ENCODE data around the gene SMURF2. TPM values are rescaled to one million over a fixed set of nuclear protein-coding genes. Genes with fewer than 3 reads are reported as not detected.

The SMURF2 gene
- total and polyA plus RNA-seq, 2 of the 4 experiments (the other 2 are of a cell fraction), result 131 to 774 TPM

DNA sequence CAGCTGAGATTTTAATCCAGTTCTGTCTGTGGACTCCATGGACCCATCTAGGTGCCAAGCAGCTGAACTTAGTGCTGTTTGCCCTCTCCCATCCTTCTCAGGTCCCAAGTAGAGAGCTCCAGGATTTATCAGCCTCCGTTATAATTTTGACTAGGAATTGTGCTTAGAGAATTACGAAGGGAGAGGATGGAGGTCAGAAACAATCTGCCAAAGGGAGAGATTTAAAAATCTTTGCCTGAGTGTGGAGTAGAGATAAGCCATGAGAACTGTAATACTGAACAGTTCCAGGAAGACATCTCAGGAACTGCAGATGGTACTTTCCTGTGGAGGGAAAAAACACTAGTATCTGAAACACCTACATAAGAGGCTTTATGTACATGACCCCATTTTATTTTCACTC is 128.3 kb downstream of the SMURF2 start:
- H3K79me1 ChIP-seq (ENCODE audit: low read depth in 1 of 2, low read length in 2 of 2), result peaks cover 3 to 55% of the 10 kb centered on the region in 2 experiments; a peak in 3 of 4 replicates
- no peak overlapping the region for H2BK15ac ChIP-seq (ENCODE audit: low read depth, low read length)
- ChIA-PET POLR2A (ENCODE audit: unreplicated experiment) (no interaction called here), CTCF (no interaction called here)
- peaks cover 18% of the 10 kb centered on the region; the same call in 1 of the 2 replicates for H3K9me1 ChIP-seq (ENCODE audit: insufficient read depth, low read length)
- no peak overlapping the region for H3K27ac ChIP-seq (ENCODE audit: insufficient read depth, low read length)
- no peak overlapping the region for H3K23ac ChIP-seq (ENCODE audit: low read depth, low read length)
- H2AK5ac ChIP-seq (ENCODE audit: low read depth, low read length), result no peak overlapping the region
- H4K5ac ChIP-seq (ENCODE audit: low read depth, low read length), result no peak overlapping the region
- intact Hi-C loops (cut with micrococcal nuclease), result no loop called here
- peak overlapping the region in 1 of 2 experiments; percentile 12; a peak in 2 of 4 replicates for H4K8ac ChIP-seq (ENCODE audit: low read depth in 2 of 2, low read length in 2 of 2)
- no peak overlapping the region for H2BK5ac ChIP-seq (ENCODE audit: low read depth, low read length, poor library complexity, severe bottlenecking)
- DNase-seq (no peak), ATAC-seq (ENCODE audit: low read depth) (no peak)
- 100% methylated on average over 1 of the region's 2 CpGs; no CpG with 5 or more reads in 1 of the 2 experiments for WGBS, 2 experiments (ENCODE audit: extremely low coverage in 2 of 2, insufficient read length in 1 of 2)
- no peaks in the 10 kb centered on the region for H3K9me3 ChIP-seq (ENCODE audit: control insufficient read depth, insufficient read depth, low read length)
- TF ChIP-seq BHLHE40 (IDR thresholded peaks at IDR 0.05; ENCODE audit: low read depth, low read length) (no peak), POLR2A (IDR thresholded peaks at IDR 0.05; ENCODE audit: low read depth, low read length) (0 out of 2 replicates have a peak, but pooled peaks have one; percentile 6), CHD1 (IDR thresholded peaks at IDR 0.05; ENCODE audit: low read depth, low read length) (no peak)
- no peak overlapping the region for H3K4ac ChIP-seq (ENCODE audit: low read depth, low read length)
- no peak overlapping the region for H2BK20ac ChIP-seq (ENCODE audit: low read depth, low read length)
- in situ Hi-C loops (cut with MboI; ENCODE audit: low sequenced_read_pairs), result no loop called here
- no peak overlapping the region for H3K4me3 ChIP-seq (ENCODE audit: insufficient read depth, low read depth, low read length)
- BruUV-seq (replicated peaks), result no TSS peak
- dilution Hi-C loops (cut with HindIII; ENCODE audit: low sequenced_read_pairs, unreplicated experiment), result no loop called here
- no peaks in the 10 kb centered on the region for H3K27me3 ChIP-seq (ENCODE audit: control insufficient read depth, insufficient read depth, low read length)
- no peaks in the 10 kb centered on the region for H3K4me1 ChIP-seq (ENCODE audit: control insufficient read depth, insufficient read depth, low read length)
- no peak overlapping the region for H2AFZ ChIP-seq (replicated peaks; ENCODE audit: low read length, poor library complexity)
- H3K14ac ChIP-seq (replicated peaks; ENCODE audit: low read depth, low read length), result no peak overlapping the region
- H4K20me1 ChIP-seq (ENCODE audit: insufficient read depth, low read length), result peaks cover 54% of the 10 kb centered on the region
- H3K9ac ChIP-seq (ENCODE audit: low read depth, low read length), result no peak overlapping the region
- no peak overlapping the region for H4K91ac ChIP-seq (ENCODE audit: insufficient read depth, low read depth, low read length)
- H3K18ac ChIP-seq (ENCODE audit: low read depth, low read length), result no peak overlapping the region
- H2BK120ac ChIP-seq (ENCODE audit: low read depth, low read length), result no peak overlapping the region
- H2AK9ac ChIP-seq (replicated peaks; ENCODE audit: low read depth, low read length, poor library complexity), result no peak overlapping the region
- peaks cover 54% of the 10 kb centered on the region for H3K36me3 ChIP-seq (ENCODE audit: control insufficient read depth, insufficient read depth, low read length)
- no peak overlapping the region for H3K4me2 ChIP-seq (ENCODE audit: low read depth, low read length)
- no peak overlapping the region for H3K56ac ChIP-seq (ENCODE audit: extremely low read depth, insufficient read depth, low read length)

Measured in IMR-90 (cell line).